Heart left ventricle (tissue), 13 donors: ENCODE measurements around the gene EXOC4.

Experiments
- CTCF ChIP-seq, 12 donors: fragments of 200-600 bp; sonication (generic) in 4 of 12; IDR thresholded peaks; one replicate each; pipeline versions ENCODE4 v1.5.0 to v1.8.0; 2018 to 2022; ENCODE audit warnings: antibody characterized with exemption in 12 of 12, mild to moderate bottlenecking in 5 of 12
- POLR2A ChIP-seq, 2 donors: fragments of 450-650 bp; IDR thresholded peaks; one replicate each; pipeline ENCODE4 v1.6.1; 2017; ENCODE audit warnings: antibody characterized with exemption in 2 of 2, mild to moderate bottlenecking in 2 of 2, moderate library complexity in 2 of 2
- donor health status: ischemic (EF 13 %, LVEDD 7.1; RV severe dilation, severe dysfunction).
- donor health status: DM: no; HTN: yes; CAD: no.
- donor health status: DM: no; HTN: no; CAD: no.
- donor health status: ischemic (EF 25% LVEDD 6.9; RV normal size, moderate dysfunction).
- donor health status: ischemic (EF 25% LVEDD 5.7; RV mildly dilated, moderate dysfunction).
- donor health status: ischemic (EF 35%, LVEDD 5.7; RV mildly dilated, moderate dysfunction).
- donor health status: nonischemic (EF 11% LVEDD 7.7; RV severe dilation, severe dysfunction).
- donor health status: DM: yes; HTN: yes; CAD: no.
- donor health status: PGD.
- donor health status: ischemic (EF 29% LVEDD 5.4; RV normal size, mild dysfunction).
- donor health status: nonischemic (EF 23%, LVEDD 6.1; RV moderate dilation, normal function).

GRCh38 chr7:133361806-133362205 is 108.9 kb downstream of the EXOC4 start:
- TF ChIP-seq POLR2A (IDR thresholded peaks at IDR 0.05) (no peak), CTCF (IDR thresholded peaks at IDR 0.05) (no peak)
